ENCODE measurements around the gene FBXW8. TPM values are rescaled to one million over a fixed set of nuclear protein-coding genes. Genes with fewer than 3 reads are reported as not detected.

The FBXW8 gene
- total RNA-seq, 6 experiments from 2014 or later, result 4.5 to 9.6 (median 6.3) TPM

DNA sequence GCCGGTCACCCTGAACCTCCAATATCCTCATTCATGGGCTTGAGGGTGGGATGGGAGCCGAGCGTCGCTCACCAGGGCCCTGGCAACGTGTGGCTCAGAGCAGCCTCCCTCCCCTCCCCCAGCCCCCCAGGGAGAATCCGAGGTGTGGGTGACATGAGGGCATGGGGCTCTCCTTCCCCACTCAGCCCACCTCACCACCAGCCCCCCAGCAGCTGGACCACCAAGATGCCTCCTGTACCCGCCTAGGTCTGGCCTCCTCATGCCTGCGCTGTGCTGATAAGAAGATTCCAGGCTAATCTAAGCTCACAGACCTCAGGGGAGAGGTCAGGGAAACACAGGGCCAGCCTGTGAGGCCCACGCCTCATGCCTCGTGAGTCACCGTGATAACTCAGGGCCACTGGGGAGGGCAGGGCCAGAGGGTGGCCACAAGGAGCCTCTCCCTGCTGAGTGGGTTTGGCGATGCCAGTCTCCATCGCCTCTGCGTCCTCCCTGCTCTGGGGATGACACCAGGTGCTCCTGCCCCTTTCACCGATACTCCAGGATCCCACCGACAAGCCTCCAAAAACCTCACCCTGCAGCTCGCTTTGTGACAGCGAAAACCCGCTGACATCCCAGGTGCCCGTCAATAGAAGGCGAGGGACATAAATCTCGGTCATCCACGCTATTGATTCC, 131.6 kb downstream of the FBXW8 start:
- Histone ChIP-seq H3K9me3 (no peaks in the 10 kb centered on the region), H3K36me3 (no peaks in the 10 kb centered on the region), H3K27ac (no peak overlapping the region), H3K4me1 (no peaks in the 10 kb centered on the region), H3K27me3 (no peaks in the 10 kb centered on the region), H3K4me3 (no peak overlapping the region)
- TF ChIP-seq, protein P1, sequence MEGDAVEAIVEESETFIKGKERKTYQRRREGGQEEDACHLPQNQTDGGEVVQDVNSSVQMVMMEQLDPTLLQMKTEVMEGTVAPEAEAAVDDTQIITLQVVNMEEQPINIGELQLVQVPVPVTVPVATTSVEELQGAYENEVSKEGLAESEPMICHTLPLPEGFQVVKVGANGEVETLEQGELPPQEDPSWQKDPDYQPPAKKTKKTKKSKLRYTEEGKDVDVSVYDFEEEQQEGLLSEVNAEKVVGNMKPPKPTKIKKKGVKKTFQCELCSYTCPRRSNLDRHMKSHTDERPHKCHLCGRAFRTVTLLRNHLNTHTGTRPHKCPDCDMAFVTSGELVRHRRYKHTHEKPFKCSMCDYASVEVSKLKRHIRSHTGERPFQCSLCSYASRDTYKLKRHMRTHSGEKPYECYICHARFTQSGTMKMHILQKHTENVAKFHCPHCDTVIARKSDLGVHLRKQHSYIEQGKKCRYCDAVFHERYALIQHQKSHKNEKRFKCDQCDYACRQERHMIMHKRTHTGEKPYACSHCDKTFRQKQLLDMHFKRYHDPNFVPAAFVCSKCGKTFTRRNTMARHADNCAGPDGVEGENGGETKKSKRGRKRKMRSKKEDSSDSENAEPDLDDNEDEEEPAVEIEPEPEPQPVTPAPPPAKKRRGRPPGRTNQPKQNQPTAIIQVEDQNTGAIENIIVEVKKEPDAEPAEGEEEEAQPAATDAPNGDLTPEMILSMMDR (IDR thresholded peaks at IDR 0.05), result no peak
- TF ChIP-seq POLR2A (IDR thresholded peaks at IDR 0.05), result no peak
- ATAC-seq, result peak in 2 of 4 donors; percentile 27 to 54
- intact Hi-C loops (cut with DNase I), result loop anchor here in 1 of 2 donors (10.0 kb wide), 1 partner anchor 72 kb away; no protein-coding TSS in a partner anchor
- WGBS (ENCODE audit: insufficient coverage, low coverage, low lambda C conversion rate, missing lambda C conversion rate), result 51% methylated on average over 3 of the region's 23 CpGs
- no peak for DNase-seq

DNA sequence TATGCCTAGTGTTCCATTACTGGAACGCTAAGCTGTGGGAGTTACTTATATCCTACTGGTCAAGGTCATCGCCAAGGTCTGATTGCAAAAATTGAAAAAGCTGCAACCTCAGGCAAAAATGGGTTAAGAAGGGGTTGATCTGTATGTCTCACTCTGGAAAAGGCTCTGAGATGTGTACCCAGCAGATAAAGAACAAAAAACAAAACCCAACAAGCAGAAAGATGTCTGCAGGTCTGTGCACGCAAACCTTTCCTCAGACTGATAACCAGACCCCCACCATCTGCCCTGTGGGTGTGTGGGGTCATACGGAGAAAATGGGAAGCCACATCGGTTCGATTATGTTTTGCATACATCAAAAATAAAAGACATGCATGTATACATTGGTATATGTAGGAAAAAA, 132.1 kb downstream of the FBXW8 start:
- ATAC-seq (no peak), DNase-seq (no peak)
- H3K4me1 ChIP-seq, result no peaks in the 10 kb centered on the region
- WGBS (ENCODE audit: insufficient coverage, low coverage, low lambda C conversion rate, missing lambda C conversion rate), result 68% methylated on average over 6 of the region's 6 CpGs
- H3K27ac ChIP-seq, result no peak overlapping the region
- H3K4me3 ChIP-seq, result no peak overlapping the region
- H3K9me3 ChIP-seq, result no peaks in the 10 kb centered on the region
- intact Hi-C loops (cut with DNase I), result loop anchor here in 1 of 2 donors (10.0 kb wide), 1 partner anchor 72 kb away; no protein-coding TSS in a partner anchor
- no peaks in the 10 kb centered on the region for H3K27me3 ChIP-seq
- TF ChIP-seq, protein P1 (IDR thresholded peaks at IDR 0.05), result no peak
- no peak for TF ChIP-seq POLR2A (IDR thresholded peaks at IDR 0.05)
- no peaks in the 10 kb centered on the region for H3K36me3 ChIP-seq

DNA sequence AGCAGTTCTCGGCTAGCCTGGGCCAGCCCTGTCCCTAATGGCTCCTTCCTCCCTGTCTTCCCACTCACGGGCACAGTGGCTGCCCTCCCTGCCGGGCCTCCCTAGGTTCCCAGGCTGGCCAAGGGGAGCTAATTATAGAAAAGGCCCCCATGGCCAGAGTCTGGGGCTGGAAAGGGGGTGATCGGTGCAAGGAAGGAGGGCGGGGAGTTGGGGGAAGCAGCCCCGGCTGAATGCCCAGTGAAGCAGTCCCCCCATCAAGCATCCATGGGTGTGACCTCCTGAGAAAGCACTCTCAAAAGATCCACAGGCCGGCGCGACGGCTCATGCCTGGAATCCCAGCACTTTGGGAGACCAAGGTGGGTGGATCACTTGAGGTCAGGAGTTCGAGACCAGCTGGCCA, 133.6 kb downstream of the FBXW8 start:
- 83% methylated on average over 4 of the region's 11 CpGs for WGBS (ENCODE audit: insufficient coverage, low coverage, low lambda C conversion rate, missing lambda C conversion rate)
- intact Hi-C loops (cut with DNase I), result loop anchor here in 1 of 2 donors (10.0 kb wide), 1 partner anchor 70 kb away; no protein-coding TSS in a partner anchor
- Histone ChIP-seq H3K4me1 (no peaks in the 10 kb centered on the region), H3K27me3 (no peaks in the 10 kb centered on the region), H3K36me3 (no peaks in the 10 kb centered on the region), H3K9me3 (no peaks in the 10 kb centered on the region), H3K27ac (no peak overlapping the region), H3K4me3 (no peak overlapping the region)
- DNase-seq (no peak), ATAC-seq (no peak)
- no peak for TF ChIP-seq POLR2A (IDR thresholded peaks at IDR 0.05)
- TF ChIP-seq, protein P1 (IDR thresholded peaks at IDR 0.05), result no peak

DNA sequence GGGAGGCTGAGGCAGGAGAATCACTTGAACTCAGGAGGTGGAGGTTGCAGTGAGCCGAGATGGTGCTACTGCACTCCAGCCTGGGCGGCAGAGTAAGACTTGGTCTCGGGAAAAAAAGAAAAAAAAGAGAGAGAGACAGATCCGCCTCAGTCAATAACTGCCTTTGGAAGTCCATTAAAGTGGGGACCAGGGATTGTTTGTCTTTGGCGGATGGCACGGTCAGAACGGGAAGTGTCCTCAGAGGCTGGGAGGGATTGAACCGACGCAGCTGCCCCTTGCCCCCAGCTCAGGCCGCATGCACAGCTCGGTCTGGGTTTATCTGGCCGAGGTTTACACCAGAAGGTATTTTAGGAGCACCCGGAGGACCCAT, 134.0 kb downstream of the FBXW8 start:
- no peaks in the 10 kb centered on the region for H3K36me3 ChIP-seq
- no peak overlapping the region for H3K4me3 ChIP-seq
- H3K4me1 ChIP-seq, result no peaks in the 10 kb centered on the region
- H3K27ac ChIP-seq, result no peak overlapping the region
- TF ChIP-seq, protein P1 (IDR thresholded peaks at IDR 0.05), result no peak
- no peak for TF ChIP-seq POLR2A (IDR thresholded peaks at IDR 0.05)
- ATAC-seq (no peak), DNase-seq (no peak)
- intact Hi-C loops (cut with DNase I), result loop anchor here in 1 of 2 donors (10.0 kb wide), 1 partner anchor 70 kb away; no protein-coding TSS in a partner anchor
- no peaks in the 10 kb centered on the region for H3K9me3 ChIP-seq
- no peaks in the 10 kb centered on the region for H3K27me3 ChIP-seq
- 24% methylated on average over 10 of the region's 13 CpGs for WGBS (ENCODE audit: insufficient coverage, low coverage, low lambda C conversion rate, missing lambda C conversion rate)
